Raji (cell line): ENCODE results near the gene EHMT1.

Experiments
- POLR2A ChIP-seq: IDR thresholded peaks from 2 replicates; pipeline ENCODE4 v1.6.1; 2011; ENCODE audit warnings: low read depth, low read length, control low read depth; ENCODE audit not compliant: insufficient read depth

Gene EHMT1

DNA sequence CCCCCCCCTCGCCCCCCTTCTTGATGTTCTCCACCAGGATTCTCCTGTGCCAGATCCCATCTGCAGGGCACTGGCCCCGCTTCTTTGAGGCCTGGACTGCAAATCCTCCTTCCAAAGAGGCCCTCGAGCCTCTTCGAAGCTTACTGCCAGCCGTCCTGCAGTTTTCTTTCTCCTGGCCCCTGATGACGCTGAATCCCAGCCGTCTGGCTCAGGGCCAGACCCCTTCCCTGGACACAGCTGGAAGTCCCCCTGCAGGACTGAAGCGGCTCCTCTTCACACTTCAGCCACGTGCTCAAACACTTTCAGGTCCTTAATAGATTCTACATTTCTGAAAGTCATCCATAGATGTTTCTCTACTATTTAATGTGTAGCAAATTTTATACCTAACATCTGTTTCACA lies 121.5 kb downstream of the EHMT1 start:
- no peak for TF ChIP-seq POLR2A

DNA sequence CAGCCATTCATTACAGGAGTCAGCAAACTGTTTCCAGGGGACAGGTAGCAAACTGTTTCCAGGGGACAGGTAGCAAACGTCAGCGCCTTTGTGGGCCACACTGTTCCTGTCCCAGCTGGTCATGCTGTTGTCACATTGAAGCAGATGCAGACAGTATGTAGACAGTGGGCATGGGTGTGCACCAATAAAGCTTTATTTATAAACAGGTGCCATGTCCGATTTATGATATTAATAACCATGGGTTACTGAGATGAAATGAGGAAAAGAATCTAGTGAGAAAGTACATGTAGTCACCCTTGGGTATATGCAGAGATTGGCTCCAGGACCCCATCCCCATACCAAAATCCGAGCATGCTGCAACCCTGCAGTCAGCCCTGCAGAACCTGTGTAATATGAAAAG lies 122.5 kb downstream of the EHMT1 start:
- TF ChIP-seq POLR2A = no peak

DNA sequence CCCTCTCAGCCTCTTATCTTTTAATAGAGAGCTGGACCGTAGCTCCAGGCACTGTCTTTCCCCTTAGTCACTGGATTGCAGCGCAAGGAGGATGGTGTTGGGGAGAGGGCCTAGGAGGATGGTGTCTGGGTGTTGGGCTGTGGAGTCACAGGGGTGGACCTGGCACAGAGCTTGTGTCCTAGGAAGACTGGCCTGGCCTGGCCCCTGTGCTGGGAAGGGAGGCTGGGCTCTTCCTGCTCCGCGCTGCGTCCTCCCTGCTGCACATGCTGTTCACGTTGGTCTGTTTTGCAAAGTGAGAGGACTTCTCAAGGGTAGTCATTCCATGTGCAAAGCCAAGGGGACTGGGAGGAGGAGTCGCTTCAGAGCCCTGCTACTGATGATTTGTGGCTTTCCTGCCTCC lies 123.9 kb downstream of the EHMT1 start:
- no peak for TF ChIP-seq POLR2A

DNA sequence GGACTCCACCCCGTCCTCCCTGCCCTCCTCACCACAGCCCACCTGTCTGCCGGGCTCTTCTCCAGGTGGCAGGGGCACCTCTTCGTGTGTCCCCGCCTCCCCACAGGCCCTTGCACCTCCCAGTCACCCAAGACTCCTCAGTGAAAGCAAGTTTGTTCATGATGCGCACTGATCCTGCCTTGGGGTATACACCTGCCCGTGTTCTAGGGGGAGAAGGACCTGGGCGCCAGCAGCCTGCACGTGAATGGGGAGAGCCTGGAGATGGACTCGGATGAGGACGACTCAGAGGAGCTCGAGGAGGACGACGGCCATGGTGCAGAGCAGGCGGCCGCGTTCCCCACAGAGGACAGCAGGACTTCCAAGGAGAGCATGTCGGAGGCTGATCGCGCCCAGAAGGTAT lies 124.9 kb downstream of the EHMT1 start:
- TF ChIP-seq POLR2A = no peak

DNA sequence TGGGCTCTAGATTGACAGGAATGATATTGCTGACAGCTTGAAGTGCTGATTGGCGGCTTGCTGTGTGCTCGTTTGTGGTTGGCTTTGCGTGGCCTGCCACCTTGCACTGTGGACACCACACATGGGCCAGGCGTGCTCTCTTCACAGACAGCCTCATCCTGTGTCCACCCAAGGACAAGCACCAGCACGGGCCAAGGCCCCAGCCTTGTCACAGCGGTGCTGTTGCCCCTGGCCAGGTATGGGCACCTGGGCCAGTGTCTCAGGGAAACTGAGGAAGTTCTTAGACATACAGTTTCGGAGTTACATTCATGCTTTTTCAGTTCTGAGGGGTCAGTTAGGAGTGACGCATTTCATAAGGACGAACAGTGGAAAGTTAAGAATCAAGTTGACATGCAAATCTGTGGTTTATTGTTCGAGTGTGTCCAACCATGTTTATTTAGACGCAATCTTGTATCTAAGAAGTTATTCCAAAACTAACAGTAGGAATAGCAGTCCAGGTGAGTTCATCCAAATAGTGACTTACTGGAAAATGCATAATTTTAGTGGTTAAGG lies 125.9 kb downstream of the EHMT1 start:
- no peak for TF ChIP-seq POLR2A

DNA sequence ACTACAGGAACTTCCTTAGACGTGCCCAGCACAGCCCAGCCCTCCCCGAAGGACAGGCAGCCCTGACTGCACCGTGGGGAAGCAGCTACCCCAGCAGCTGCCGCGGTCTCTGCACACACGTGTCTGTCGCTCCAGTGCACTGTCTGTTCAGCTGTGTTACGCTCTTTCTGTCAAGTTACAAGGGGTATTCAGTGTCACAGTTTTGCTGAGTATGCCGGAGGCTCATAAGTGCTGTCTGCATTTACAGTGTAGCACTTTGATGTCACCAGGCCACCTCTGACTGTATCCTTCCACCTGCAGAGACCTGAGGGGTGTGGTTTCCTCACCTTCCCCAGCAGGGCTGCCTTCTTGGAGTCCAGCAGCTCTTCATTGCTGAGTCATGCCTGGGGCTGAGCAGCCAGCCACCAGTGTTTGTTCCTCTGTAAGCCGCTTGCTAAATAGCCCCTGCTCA lies 126.8 kb downstream of the EHMT1 start:
- no peak for TF ChIP-seq POLR2A

DNA sequence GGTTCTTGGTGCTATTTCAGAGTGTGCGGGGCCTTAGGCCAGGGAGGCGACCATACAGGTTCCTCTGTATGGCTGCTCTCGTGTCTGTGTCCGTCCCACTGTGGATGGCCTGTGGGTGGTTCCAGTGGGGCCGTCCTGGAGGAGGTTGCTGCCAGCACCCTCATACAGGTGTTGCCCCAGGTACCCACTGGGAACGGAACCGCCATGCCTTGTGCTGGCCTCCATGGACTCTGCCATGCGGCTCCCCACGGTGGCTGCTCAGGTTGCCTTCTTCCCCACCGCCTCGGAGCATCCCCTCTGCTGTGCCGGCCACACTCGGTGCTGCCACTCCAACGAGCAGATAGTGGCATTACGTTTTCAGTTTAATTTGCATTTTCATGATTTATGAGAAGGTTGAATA lies 129.5 kb downstream of the EHMT1 start:
- no peak for TF ChIP-seq POLR2A

DNA sequence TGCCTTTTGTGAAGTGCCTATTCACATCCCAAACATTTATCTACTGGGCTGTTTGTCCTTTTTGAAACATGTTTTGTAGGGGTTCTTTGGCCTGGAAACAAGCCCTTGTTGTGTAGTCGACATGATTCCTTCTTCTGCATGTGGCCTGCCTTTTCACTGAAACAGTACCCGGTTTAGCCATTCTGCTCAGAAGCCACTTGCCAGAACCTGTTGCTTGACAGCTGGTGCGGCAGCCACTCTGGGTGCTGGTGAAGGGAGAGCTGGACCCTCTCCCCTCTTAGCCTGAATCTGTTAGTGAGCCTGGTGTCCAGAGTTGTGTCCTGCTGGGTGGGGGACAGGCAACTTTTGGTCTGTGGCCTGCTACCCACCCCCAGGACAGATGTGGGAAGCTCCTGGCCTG lies 129.9 kb downstream of the EHMT1 start:
- TF ChIP-seq POLR2A = no peak

DNA sequence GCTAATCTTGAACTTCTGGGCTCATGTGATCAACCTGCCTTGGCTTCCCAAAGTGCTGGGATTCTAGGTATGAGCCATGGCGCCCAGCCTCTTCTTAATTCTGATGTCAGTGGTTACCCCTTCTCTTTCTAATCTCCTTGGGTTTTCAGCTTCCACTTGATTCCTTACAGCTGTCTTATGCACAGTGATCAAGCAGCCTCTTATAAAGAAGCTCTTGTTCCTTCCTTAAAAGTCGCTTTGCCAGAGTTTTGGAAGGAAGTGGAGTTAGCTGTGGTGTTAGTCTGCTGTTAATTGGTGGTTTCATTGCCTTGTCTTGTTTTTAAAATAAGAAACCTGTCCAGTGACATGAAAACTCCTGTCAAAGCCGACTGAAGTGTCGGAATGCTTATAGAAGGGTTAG lies 130.7 kb downstream of the EHMT1 start:
- no peak for TF ChIP-seq POLR2A

DNA sequence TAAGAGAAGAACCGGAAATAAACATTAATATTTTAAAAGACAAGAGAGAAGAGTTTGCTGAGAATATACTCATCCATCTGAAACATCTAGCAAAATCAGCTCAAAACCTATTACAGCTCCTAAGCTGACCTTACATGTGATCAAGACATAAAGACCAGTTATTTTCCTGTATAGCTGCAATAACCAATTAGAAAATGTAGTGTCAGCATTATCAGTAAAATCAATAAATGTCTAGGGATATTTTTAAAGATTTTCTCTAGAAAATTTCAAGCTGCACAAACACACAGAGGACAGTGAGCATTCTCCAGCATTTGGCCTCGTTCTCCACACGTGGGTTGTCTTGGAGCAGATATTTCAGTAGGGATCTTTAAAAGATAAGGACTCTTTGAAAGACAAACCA lies 131.2 kb downstream of the EHMT1 start:
- TF ChIP-seq POLR2A = no peak

DNA sequence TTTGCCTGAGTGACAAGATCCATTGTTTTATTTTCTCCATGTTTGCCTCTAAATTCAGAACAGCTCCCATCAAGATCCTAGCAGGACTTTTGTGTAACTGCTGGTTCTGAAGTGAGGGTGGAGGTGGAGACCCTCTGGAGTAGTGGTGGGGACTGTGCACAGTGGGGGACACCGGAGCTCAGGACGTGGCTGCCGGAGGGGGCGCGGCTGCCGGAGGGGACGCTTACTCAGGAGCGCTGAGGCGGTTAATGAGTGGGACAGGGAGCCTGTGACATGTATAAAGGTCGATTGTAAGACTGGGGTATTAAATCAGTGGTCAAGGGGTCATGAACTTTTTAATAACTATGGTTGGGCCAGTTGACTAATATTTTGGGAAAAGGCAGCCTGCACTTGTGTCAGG lies 131.8 kb downstream of the EHMT1 start:
- no peak for TF ChIP-seq POLR2A

DNA sequence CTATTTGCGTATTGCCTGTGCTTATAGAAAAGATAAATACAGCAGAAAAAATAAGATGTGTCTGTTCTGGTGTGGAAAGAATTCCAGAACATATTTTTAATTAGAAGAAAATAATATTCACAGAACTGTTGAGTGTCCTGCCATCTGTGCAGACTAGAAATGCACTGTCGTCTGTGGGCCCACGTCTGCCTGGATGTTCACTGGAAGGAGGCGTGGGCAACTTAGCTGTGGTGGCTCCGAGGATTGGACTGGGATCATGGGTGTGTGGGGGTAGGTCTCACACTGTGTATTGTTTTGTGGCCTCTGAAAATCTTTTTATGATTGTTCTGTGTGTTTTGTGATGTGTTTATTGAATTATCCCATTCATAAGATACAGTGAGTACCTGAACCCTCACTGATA lies 132.8 kb downstream of the EHMT1 start:
- TF ChIP-seq POLR2A = no peak

DNA sequence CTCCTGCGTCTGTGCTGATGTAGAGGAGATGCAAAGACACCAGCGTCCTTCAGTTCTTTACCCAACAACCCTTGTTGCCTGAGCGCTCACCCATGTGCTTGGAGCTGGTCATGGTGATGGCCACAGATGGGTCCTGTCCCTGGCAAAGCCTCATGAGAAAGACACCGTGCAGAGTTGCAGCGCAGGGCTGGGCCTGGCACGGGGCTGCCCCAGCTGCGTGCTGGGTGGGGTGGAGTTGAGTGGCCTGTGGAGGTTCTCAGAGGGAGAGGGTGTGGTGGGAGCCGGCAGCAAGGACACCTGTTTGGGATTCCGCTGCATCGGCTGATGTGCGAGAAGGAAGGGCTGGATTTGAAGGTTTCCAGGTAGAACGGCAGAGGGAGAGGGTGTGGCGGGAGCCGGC lies 133.6 kb downstream of the EHMT1 start:
- TF ChIP-seq POLR2A = no peak

DNA sequence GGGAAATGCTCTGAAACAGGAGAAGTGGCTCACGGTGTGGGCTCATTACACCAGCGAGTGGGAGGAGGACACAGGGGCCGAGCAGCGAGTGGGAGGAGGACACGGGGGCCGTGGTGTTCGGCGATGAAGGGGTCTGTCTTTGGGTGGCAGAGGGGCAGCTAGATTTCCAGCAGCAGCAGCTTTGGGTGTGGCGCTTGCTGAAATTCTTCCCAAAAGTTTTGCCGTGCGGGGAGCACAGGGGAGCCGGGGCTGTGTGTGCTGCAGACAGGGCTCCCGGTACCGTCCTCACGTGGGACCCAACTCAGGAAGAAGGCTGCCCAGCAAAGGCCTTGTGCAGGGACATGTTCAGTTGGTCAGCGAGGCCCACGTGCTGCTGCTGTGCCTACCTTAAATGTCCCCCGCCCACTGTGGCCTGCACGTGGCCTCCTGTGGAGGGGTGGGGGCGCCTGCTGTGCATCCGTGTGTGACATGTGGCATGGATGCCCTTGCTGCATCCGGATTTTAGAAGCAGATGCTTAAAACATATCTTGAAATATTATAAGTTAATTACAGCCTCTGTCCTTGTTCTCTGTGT lies 134.5 kb downstream of the EHMT1 start:
- TF ChIP-seq POLR2A = no peak

DNA sequence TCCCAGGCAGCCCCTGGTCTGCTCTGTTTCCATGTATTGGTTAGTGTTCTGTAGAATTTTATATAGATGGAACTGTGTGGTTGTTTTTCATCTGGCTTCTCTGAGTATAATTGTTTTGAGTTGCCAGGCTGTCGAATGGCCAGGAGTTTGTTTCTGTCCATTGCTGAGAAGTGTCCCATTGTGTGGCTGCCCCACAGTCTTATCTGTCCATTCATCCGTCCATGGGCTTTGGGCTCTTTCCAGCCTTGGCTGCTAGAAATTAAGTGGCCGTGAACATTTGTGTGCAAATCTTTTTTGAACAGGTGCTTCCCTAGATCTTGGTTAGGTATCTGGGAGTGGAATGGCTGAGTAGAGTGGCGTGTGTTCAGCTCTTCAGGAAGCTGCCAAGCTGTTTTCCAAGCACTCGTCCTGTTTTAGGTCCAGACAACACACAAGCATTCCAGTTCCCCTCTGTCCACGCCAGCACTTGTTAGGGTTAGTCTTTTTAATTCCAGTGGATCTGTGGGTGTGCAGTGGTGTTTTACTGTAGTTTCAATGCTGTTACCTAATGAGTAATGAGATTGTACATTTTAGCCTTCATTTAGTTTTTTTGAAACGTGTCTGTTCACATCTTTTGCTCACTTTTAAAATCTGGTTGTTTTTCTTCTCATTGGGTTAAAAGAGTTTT lies 136.6 kb downstream of the EHMT1 start:
- TF ChIP-seq POLR2A = no peak

DNA sequence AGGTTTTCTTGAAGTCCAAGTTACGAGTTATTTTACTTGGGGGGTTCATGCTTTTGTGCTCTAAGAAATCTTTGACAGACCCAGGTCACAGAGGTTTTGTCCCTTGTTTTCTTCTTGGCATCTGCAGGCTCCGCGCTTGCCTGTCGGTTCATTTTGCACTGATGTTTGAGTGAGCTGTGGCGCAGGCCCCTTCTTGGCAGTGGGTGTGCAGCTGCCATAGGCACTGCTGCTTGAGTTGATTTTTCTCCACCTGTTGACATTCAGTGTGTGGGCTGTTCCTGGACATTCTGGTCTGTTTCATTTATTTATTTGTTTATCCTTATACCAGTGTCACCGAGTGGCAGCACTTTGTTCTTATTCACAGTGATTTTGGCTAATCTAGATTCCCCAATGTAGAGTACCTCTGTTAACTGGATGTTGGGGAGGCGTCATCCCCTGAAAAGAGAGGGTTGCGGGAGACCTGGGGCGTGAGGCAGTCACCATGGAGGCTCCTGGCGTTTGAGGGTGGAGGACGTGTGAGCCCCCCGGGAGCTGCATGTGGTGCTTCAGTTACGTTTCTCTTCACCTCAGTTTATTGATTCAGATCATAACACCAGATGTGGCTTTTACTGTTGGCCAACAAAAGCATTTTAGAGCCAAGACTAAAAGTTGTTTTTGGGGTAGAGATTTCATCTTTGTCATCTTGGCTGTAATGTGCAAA lies 137.4 kb downstream of the EHMT1 start:
- no peak for TF ChIP-seq POLR2A
